Brain pericyte (primary cell): ENCODE results near the gene LOXL1.
"Not testable (repeated sequence)": the region's sequence is repeated elsewhere in the genome, so short reads cannot be mapped to it uniquely, and the experiment has no call there.

ENCODE experiments used
- DNase-seq: peaks from one replicate; pipeline ENCODE4 v3.0.0-alpha.2; 2012; ENCODE audit warnings: low read depth, low spot score

The LOXL1 gene

DNA sequence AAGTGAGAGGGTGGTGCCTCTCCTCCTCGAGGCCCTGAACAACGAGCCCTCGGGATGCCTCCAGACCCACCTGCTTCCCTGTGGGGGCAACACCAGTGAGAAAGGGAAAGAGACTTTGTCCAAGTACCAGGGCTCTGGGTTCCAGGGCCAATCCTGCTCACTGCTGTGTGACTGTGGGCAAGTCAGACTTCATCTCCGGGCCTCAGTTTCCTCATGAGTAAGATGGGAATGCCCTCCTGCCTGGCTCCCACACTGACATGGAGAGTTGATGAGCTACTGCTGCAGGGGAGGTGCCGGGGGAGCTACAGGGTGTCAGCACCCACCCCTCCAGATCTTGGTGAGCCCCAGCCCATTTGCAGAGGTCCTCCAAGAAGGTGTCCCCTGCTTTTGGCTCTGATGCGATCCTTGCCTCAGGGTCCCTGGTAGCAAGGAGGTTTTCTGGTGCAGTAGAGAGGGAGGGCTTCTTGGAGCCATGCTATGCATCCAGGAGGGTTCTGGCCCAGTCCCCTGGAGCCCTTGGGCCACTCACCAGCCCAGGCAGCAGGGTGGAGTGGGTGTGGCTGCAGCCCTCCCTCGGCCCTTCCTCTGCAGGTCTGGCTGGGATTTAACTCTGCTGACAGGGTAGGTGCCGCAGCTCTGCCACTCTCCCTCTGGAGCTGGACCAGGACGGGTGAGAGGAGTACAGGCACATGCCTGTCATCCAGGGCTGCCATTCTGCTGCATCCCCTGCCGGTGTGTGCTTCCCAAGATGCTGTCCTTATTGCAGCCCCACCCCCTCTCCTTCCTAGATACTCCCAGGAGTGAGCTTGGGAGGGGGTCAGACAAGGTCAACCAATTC lies 26.9 kb downstream of the LOXL1 start:
- no peak for DNase-seq

DNA sequence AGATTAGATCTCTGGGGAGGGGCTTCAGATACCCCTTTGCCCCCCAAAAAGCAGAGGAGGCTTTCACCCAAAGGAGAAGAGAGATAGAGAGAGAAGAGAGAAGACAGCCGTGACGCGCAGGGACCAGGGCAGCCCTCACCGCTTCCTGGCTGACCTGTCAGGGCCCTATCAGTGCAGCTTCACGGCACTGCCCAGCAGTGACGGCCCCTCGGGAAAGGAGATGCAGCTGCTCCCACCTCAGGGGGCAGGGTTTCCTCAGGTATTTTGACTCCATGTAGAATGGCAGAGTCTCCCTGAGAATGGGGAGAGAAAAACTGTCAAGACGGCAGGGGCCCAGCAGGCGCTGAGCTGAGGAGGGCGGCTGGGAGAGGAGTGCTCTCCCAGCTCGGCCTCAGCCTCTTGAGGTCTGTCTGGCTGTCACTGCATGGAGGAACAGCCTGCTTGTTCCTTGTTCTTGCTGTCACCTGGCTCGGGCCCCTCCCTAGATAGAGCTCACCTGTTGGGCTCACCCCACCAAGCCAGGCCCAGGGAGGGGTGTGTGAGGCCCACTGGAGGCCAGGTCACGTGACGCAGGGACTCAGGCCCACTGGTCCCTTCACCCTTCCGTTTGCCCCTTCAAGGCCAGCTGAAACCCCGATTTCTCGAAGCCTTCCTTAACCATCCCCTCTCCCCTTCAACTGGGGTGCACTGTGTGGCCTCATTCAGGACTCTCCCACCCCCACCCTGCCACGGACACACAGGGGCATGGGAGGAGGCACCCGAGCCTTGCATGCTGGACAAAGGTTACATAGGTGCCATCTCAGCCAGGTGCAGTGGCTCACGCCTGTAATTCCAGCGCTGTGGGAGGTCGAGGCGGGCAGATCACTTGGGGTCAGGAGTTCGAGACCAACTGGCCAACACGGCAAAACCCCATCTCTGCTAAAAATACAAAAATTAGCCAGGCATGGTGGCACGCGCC lies 28.2 kb downstream of the LOXL1 start:
- DNase-seq = no peak

DNA sequence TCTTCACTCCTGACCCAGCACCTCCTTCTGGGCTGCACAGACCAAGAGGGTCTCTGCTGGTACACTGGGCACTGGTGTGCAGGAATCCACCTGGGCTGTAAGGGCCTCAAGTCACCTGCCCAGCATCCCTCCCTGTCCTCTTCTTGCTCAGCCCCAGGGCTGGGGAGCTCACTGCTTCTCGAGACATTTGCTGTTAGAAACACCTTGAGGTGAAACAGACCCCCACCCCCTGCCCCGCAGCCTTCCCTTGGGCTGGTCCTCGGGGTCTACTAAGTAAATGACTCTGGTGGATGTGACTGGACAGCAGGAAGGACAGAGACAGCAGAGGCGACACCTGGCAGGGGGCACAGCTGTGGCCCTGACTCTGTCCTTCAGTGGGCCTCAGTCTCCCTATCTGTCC lies 29.1 kb downstream of the LOXL1 start:
- no peak for DNase-seq

DNA sequence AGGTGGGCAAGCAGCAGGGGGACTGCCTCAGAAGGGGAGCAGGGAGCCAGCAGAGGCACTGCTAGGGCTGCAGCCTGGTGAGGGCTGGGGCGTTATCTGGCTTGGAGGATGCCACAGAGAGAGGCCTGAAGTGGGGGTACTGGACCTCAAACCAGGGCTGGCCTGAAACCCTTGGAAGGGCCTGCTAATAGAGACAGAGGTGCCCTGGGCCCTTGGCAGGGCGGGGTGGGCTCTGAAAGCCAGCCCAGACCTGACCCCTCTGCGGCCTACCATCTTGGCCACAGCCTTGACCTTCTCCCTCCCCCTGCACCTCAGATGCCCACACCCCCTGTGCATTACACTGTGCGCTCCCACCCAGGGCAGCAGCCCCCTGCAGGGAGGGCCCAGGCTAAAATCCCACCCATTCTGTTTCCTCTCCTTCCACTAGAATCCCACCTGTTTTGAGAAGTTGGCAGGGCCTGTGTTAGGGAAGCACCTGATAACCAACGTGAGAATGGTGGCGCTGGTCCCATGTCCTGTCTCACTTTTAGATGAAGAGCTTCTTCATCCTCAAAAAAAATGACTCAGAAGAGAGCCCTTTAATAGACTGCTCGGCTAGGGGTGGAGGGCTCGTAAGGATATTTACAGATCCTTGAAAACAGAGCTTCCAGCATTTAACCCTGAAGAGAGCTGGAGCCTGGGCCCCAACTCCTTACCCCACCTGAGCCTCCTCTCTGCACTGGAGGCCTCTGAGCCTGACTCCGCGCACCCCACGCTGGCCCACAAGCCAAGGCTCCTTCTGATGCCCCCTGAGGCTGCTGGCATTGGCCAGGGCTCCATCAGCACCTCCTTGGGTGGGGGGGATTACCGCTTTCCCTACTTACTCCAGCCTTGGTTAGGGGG lies 29.8 kb downstream of the LOXL1 start:
- no peak for DNase-seq

GRCh38 chr15:73956743-73957135 lies 30.5 kb downstream of the LOXL1 start:
- DNase-seq = no peak

- no peak for DNase-seq
Measured at GRCh38 chr15:73957276-73957675, 31.0 kb downstream of the LOXL1 start.

- no peak for DNase-seq
Measured at GRCh38 chr15:73957785-73958184, 31.5 kb downstream of the LOXL1 start.

DNA sequence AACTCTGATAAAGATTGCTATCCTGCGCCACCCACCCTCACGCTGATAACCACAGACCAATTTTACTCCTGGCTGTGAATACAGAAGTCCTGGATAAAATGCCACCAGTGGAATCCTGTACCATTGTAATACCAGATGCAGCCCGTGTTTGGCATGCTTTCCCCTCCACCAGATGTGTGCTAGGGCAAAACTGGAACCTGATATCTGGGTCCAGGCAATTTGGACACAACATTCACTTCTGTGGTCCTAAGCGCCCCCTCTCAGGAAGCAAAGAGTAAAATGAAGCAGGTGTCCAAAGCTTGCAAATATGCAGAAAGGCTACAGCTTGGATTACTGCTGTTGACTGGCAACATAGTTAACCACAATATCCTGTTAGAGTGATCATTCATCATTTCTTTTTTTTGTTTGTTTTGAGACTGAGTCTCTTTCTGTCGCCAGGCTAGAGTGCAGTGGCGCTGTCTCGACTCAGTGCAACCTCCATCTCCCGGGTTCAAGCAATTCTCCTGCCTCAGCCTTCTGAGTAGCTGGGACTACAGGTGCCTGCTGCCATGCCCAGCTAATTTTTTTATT lies 32.8 kb downstream of the LOXL1 start:
- DNase-seq = no peak

DNA sequence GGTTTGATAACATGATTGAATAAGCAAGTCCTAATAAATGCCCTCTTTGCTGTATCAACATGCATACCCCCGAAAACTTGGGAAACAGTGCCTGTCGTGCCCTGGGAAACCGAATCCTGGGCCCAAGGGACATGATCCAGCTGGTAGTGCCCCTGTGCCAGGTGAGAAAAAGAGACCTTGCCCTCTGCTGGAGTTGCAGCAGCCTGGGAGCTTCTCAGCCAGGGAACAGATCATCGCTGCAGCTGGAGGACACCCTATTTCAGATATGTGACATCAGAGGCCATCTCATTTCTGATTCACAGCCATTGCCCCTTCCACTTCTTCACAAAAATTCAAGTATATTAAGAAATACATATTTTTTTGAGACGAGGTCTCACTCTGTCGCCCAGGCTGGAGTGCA lies 33.5 kb downstream of the LOXL1 start:
- DNase-seq = no peak

- DNase-seq = not testable (repeated sequence)
Measured at GRCh38 chr15:73960472-73961070, 34.3 kb downstream of the LOXL1 start.

- DNase-seq = no peak
Measured at GRCh38 chr15:73962433-73962832, 36.2 kb downstream of the LOXL1 start.

- DNase-seq = no peak
Measured at GRCh38 chr15:73964736-73965093, 38.5 kb downstream of the LOXL1 start.

DNA sequence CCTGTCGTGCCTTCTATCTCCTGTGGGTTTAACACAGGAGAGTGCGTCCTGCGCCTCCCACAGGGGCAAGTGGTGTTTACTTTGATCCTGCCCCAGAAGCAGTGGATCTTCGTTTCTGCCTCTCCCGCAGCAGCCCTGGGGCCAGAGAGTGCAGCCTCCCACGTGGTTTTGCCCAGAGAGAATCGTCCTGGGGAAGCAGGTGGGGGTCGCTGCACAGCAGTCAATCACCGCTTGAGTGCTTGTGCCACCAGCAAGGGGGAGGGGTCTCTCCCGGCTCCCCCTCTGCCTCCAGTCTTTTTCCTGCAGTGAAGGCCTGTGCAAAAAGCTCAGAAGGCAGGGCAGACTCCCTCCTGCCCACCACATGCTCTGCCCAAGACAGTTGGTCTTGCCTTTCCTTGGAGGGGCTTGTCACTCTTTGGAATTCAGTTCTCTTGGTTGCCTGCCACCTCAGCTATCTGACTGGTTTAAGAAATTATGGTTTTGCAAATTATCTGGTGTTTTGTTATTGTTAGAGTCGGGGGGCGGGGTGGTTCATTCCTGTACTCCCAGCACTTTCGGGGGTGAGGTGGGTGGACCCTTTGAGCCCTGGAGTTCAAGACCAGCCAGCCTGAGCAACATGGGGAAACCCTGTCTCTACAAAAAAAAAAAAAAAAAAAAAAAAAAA lies 39.0 kb downstream of the LOXL1 start:
- no peak for DNase-seq

- no peak for DNase-seq
Measured at GRCh38 chr15:73965758-73966113, 39.5 kb downstream of the LOXL1 start.

- no peak for DNase-seq
Measured at GRCh38 chr15:73968461-73968860, 42.2 kb downstream of the LOXL1 start.

DNA sequence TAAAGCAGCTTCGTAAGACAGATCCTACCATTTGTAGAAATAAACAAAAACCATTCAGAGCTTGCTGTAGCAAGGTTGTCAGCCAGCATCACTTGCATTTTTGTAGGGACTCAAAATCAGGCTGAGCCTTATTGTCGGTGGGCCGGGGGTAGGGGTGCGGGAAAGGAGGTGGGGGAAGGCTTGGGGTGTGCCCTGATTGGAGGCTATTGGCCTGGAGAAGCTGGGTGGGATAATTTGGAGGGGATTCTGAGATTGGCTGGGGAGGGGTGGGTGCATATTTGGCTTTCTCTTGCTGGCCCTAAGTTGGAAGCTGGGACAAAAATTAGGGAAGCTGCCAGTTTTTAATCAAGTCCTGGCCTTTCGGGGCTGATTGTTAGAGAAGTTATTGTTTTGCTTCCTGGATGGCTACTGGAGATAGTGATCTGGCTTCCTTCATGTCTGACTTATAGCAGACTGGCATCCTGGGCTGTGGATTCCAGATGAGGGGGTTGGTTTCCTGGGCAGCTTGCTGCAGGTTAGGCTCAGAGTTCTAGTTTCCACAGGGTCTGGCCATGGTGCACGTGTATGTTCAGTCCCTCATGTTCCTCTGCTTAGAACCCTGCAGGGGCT lies 43.0 kb downstream of the LOXL1 start:
- DNase-seq = no peak

- no peak for DNase-seq
Measured at GRCh38 chr15:73972984-73973682, 46.9 kb downstream of the LOXL1 start.

- not testable (repeated sequence) for DNase-seq
Measured at GRCh38 chr15:73973683-73974200, 47.5 kb downstream of the LOXL1 start.

DNA sequence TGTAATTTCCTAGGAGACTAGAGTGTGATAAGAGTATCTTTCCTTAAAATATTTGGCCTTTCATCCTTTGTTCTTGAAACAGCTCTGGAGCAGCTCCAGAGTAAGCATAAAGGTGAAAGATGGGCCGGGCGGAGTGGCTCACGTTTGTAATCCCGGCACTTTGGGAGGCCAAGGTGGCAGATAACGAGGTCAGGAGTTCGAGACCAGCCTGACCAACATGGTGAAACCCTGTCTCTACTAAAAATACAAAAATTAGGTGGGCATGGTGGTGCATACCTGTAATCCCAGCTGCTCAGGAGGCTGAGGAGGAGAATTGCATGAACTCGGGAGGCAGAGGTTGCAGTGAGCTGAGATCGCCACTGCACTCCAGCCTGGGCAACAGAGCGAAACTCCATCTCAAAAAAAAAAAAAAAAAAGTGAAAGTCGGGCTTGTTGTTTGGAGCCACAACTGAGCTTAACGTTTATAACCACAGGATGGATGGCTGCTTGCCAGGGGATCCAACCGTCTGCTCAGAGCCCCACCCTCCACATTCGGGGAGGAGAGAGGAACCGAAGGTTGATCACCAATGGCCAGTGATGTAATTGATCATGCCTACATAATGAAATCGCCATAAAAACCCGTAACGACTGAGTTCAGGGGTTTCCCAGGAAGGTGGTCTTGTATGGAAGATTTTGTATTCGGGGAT lies 49.3 kb downstream of the LOXL1 start:
- DNase-seq = not testable (repeated sequence)
